Tibial artery (tissue), 4 donors: ENCODE measurements around the gene SHISA9.

Experiments
- DNase-seq, 2 donors: peaks; one replicate each; pipeline ENCODE4 v3.0.0-alpha.2; 2019
- H3K27ac ChIP-seq, 2 donors: fragments of 200-600 bp; sonication (generic) in 1 of 2; 1 replicate in 1 of 2; 2 replicates in 1 of 2; pipeline ENCODE4 v1.5.1; 2018 to 2019; ENCODE audit warnings: mild to moderate bottlenecking in 1 of 2
- H3K27me3 ChIP-seq, 2 donors: fragments of 200-600 bp; sonication (generic) in 1 of 2; one replicate each; pipeline versions ENCODE4 v1.5.1 to v1.6.0; 2016 to 2019
- H3K36me3 ChIP-seq, 3 donors: fragments of 200-600 bp; sonication (generic) in 2 of 3; one replicate each; pipeline ENCODE4 v1.5.1; 2016 to 2019; ENCODE audit warnings: mild to moderate bottlenecking in 2 of 3
- H3K4me1 ChIP-seq, 4 donors: fragments of 200-600 bp; sonication (generic) in 2 of 4; 1 replicate in 3 of 4; 2 replicates in 1 of 4; pipeline ENCODE4 v1.5.1; 2016 to 2019
- H3K4me3 ChIP-seq, 2 donors: fragments of 200-600 bp; sonication (generic) in 1 of 2; 1 replicate in 1 of 2; 2 replicates in 1 of 2; pipeline ENCODE4 v1.5.1; 2018 to 2019; ENCODE audit warnings: mild to moderate bottlenecking in 2 of 2
- H3K9me3 ChIP-seq, 3 donors: fragments of 200-600 bp; sonication (generic) in 1 of 3; one replicate each; pipeline ENCODE4 v1.5.1; 2016 to 2019
- intact Hi-C: fragments of 100-400 bp; cut with DNase I; formaldehyde crosslinking; loops from one replicate; pipeline ENCODE4 v1.15.0; 2023; ENCODE audit warnings: low total_unique reads
- TF ChIP-seq, protein P1 (sequence below), 2 experiments: fragments of 200-600 bp in 1 of 2; fragments of 450-650 bp in 1 of 2; IDR thresholded peaks; one replicate each; pipeline ENCODE4 v1.5.1; 2017 to 2019; ENCODE audit warnings: antibody characterized with exemption in 2 of 2, mild to moderate bottlenecking in 1 of 2, moderate library complexity in 1 of 2

The SHISA9 gene

DNA sequence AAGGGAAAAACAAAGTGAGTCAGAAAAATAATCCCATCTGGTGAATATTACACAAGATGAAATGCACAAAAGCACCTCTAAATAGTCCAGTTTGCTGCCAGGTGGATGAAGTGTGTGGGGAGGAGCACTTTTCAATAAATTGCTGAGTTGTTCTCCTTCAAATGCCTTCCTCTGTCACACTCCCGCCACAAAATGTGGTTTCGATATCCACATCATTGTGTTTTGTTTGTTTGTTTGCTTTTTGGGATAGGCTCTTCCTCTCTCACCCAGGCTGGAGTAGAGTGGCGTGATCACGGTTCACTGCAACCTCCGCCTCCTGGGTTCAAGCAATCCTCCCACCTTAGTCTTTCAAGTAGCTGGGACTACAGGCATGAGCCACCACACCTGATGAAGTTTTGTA, 24.6 kb upstream of the SHISA9 start:
- TF ChIP-seq, protein P1, sequence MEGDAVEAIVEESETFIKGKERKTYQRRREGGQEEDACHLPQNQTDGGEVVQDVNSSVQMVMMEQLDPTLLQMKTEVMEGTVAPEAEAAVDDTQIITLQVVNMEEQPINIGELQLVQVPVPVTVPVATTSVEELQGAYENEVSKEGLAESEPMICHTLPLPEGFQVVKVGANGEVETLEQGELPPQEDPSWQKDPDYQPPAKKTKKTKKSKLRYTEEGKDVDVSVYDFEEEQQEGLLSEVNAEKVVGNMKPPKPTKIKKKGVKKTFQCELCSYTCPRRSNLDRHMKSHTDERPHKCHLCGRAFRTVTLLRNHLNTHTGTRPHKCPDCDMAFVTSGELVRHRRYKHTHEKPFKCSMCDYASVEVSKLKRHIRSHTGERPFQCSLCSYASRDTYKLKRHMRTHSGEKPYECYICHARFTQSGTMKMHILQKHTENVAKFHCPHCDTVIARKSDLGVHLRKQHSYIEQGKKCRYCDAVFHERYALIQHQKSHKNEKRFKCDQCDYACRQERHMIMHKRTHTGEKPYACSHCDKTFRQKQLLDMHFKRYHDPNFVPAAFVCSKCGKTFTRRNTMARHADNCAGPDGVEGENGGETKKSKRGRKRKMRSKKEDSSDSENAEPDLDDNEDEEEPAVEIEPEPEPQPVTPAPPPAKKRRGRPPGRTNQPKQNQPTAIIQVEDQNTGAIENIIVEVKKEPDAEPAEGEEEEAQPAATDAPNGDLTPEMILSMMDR (IDR thresholded peaks at IDR 0.05) = no peak
- H3K4me3 ChIP-seq = no peak overlapping the region
- peaks cover 0 to 6% of the 10 kb centered on the region in 2 donors for H3K27me3 ChIP-seq
- no peaks in the 10 kb centered on the region for H3K4me1 ChIP-seq
- no peak overlapping the region for H3K27ac ChIP-seq
- no peaks in the 10 kb centered on the region for H3K9me3 ChIP-seq
- DNase-seq = no peak
- H3K36me3 ChIP-seq = no peaks in the 10 kb centered on the region
- intact Hi-C loops = no loop called here

DNA sequence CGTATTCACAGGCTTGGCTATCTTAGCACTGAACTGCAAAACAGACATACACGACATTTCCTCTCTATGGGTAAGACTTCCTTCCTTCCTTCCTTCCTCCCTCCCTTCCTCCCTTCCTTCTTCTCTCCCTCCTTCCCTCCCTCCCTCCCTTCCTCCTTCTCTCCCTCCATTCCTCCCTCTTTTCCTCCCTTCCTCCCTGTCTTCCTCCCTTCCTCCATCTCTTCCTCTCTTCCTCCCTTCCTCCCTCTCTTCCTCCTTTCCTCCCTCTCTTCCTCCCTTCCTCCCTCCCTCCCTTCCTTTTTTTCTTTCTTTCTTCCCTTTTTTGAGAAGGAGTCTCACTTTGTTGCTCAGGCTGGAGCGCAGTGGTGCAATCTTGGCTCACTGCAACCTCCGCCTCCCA, 22.4 kb upstream of the SHISA9 start:
- no peak for DNase-seq
- Histone ChIP-seq H3K36me3 (no peaks in the 10 kb centered on the region), H3K27me3 (no peaks in the 10 kb centered on the region), H3K9me3 (no peaks in the 10 kb centered on the region), H3K4me3 (no peak overlapping the region), H3K27ac (no peak overlapping the region), H3K4me1 (no peaks in the 10 kb centered on the region)
- intact Hi-C loops = no loop called here
- TF ChIP-seq, protein P1 (IDR thresholded peaks at IDR 0.05) = no peak

DNA sequence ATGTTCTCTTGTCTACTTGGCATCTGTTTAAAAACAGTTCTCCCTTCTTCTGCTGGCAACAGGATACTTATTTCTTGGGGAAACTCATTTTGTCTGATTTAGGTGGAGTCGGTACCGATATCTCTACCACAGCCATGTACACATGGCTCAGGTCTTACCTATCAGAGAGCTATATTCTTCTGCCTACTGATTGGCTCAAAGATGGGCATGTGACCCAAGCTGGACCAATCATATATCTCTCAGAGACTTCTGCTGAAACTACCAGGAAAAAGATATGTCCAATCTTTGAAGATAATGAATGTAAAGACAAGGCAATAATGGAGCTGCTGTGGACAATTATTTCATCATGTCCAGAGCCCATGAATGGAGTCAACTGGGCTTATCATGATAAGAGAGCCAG, 21.6 kb upstream of the SHISA9 start:
- H3K27me3 ChIP-seq = no peaks in the 10 kb centered on the region
- no peak overlapping the region for H3K27ac ChIP-seq
- H3K4me3 ChIP-seq = no peak overlapping the region
- DNase-seq = no peak
- no peaks in the 10 kb centered on the region for H3K36me3 ChIP-seq
- H3K9me3 ChIP-seq = no peaks in the 10 kb centered on the region
- H3K4me1 ChIP-seq = no peaks in the 10 kb centered on the region
- intact Hi-C loops = no loop called here
- TF ChIP-seq, protein P1 (IDR thresholded peaks at IDR 0.05) = no peak

DNA sequence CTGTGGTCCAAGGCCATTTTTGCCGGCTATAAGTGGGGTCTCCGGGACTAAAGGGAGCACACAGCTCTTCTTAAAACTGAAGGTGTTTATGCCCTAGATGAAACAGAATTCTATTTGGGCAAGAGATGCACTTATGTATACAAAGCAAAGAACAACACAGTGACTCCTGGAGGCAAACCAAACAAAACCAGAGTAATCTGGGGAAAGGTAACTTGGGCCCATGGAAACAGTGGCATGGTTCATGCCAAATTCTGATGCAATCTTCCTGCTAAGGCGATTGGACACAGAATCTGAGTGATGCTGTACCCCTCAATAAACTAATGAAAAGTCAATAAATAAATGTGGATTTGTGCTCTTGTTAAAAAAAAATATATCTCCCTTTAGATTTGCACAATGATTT, 20.2 kb upstream of the SHISA9 start:
- Histone ChIP-seq H3K4me1 (no peaks in the 10 kb centered on the region), H3K27ac (no peak overlapping the region), H3K27me3 (no peaks in the 10 kb centered on the region), H3K4me3 (no peak overlapping the region), H3K9me3 (no peaks in the 10 kb centered on the region), H3K36me3 (no peaks in the 10 kb centered on the region)
- DNase-seq = no peak
- intact Hi-C loops = no loop called here
- TF ChIP-seq, protein P1 (IDR thresholded peaks at IDR 0.05) = no peak

DNA sequence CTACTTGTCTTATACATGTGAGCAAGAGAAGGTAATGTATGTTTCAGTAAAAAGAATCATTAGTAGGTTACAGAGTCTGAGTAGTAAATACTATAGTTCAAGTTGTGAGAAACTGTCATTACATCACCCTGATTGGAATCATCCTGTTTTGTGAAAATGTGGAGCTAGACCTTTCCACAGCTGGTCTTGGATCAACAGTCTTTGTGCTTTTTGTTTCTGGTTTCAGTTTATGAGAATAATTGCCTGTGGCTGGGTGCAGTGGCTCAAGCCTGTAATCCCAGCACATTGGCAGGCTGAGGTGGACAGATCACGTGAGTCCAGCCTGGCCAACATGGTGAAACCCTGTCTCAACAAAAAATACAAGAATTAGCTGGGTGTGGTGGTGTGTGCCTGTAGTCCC, 19.7 kb upstream of the SHISA9 start:
- intact Hi-C loops = no loop called here
- H3K36me3 ChIP-seq = no peaks in the 10 kb centered on the region

More for the DNA sequence above, 19.7 kb upstream of the SHISA9 start:
- no peak overlapping the region for H3K27ac ChIP-seq
- no peaks in the 10 kb centered on the region for H3K27me3 ChIP-seq
- H3K9me3 ChIP-seq = no peaks in the 10 kb centered on the region
- no peak overlapping the region for H3K4me3 ChIP-seq
- no peaks in the 10 kb centered on the region for H3K4me1 ChIP-seq
- DNase-seq = no peak
- TF ChIP-seq, protein P1 (IDR thresholded peaks at IDR 0.05) = no peak
